GM18870 (cell line): ENCODE data around the gene MC4R.
"Not testable (repeated sequence)": the region's sequence is repeated elsewhere in the genome, so short reads cannot be mapped to it uniquely, and the experiment has no call there.

Source experiments
- ATAC-seq: cut with Tn5 transposase; IDR thresholded peaks from one replicate; pipeline ENCODE4 v1.9.1; 2021; ENCODE audit warnings: moderate library complexity; ENCODE audit not compliant: unreplicated experiment

MC4R gene

GRCh38 chr18:60372596-60372995, at the start of gene MC4R:
TSS of gene MC4R (minus strand) at chr18:60372775. CDS start at chr18:60372349, 426 bp downstream.
- ATAC-seq: no peak

DNA sequence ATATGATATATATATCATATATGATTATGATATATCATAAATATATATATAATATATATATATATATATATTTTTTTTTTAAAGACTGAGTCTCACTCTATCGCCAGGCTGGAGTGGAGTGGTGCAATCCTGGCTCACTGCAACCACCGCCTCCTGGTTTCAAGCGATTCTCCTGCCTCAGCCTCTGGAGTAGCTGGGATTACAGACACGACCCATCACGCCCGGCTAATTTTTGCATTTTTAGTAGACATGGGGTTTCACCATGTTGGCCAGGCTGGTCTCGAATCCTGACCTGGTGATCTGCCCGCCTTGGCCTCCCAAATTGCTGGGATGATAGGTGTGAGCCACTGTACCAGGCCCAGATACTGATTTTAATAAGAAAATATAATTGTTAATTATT, 49.7 kb upstream of the MC4R start:
- not testable (repeated sequence) for ATAC-seq

- no peak for ATAC-seq
Measured at GRCh38 chr18:60421356-60422118, 49.0 kb upstream of the MC4R start.

DNA sequence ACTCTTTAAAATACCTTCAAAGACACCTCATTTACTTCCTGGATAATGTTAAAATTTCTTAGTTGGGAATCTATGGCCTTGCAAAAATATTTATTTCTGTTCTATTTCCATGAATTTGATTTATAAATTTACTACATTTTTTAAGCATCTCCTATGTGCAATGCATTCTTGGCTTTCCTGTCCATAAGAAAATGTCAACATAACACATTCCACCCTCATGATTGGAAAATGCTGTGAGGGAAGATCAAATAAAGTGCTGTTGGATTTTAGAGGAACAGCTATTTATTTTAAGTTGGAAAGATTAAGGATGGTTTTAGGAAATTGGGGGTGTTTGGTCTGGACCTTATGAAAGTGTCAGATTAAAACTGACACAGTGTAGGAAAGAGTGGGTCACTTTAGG, 45.4 kb upstream of the MC4R start:
- no peak for ATAC-seq

DNA sequence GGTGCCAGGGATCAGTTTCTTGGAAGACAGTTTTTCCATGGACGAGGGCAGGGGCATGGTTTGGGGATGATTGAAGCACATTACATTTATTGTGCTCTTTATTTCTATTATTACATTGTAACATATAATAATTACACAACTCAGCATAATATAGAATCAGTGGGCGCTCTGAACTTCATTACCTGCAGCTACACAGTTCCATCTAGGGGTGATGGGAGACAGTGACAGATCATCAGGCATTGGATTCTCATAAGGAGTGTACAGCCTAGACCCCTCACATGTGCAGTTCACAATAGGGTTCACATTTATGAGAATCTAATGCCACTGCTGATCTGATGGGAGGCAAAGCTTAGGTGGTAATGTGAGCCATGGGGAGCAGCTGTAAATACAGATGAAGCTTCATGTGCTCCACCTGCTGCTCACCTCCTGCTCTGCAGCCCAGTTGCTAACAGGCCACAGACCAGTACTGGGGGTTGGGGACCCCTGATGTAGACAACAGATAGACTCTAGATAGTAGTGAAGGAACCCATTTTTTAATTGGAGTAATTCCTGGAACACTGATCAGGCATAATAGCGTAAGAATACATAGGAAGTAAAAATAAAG, 41.5 kb upstream of the MC4R start:
- ATAC-seq: no peak

DNA sequence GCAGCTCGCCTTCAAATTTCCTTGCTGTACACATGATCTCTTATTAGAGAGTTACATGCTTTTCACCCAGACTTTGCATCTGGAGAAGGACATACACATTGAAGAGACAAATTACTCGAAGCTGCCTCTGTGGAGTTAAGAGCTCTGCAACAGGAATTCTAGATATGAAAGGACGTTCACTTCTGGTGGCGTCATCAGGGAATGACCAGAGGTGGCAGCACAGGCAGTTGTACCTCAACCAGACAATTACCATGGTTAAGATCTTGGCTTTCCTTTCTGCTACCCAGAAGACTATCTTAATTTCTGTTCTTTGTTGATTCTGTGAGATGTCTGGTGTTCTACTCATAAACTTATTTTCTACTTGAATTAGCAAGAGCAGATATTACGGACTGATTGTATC, 39.1 kb upstream of the MC4R start:
- ATAC-seq: no peak

DNA sequence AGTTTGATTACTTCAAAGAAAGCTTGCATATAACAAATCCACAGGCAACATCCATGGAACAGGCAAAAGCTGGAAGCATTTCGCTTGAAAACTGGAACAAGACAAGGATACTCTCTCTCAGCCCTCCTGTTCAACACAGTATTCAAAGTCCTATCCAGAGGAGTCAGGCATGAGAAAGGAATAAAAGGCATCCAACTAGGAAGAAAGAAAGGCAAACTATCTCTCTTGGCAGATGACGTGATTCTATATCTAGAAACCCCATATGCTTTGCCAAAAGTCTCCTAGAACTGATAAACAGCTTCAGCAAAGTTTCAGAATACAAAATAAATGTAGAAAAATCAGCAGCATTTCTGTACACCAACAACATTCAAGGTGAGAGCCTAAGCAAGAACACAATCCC, 34.1 kb upstream of the MC4R start:
- no peak for ATAC-seq

DNA sequence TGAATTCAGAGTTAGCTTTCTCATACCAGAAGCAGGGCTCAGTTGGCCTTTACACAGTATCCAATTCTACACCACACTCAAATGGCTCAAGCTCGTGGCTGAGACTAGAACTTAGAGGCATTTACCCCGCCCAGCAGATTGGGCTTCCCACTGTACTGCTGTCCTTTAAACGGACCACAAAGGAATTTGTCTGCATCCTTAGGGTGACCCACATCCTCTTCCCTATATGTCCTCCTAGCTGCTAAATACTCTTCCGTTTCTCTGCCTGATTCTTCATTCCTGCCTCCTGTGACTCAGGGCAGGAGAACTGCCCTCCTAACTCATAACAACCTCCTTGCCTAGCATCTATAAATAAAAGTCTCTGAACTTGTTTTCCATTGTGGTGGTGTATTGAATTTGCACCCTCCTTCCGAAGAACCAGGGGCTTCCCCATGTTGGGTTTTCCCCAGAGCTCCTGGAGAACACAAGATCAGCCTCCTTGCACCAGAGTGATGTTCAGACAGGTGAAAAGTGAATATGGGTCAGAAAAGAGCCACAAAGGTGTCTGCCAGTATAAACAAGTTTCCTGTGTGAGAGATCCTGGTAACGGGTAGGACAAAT, 32.0 kb upstream of the MC4R start:
- ATAC-seq: no peak

GRCh38 chr18:60401346-60401745, 28.8 kb upstream of the MC4R start:
- no peak for ATAC-seq

DNA sequence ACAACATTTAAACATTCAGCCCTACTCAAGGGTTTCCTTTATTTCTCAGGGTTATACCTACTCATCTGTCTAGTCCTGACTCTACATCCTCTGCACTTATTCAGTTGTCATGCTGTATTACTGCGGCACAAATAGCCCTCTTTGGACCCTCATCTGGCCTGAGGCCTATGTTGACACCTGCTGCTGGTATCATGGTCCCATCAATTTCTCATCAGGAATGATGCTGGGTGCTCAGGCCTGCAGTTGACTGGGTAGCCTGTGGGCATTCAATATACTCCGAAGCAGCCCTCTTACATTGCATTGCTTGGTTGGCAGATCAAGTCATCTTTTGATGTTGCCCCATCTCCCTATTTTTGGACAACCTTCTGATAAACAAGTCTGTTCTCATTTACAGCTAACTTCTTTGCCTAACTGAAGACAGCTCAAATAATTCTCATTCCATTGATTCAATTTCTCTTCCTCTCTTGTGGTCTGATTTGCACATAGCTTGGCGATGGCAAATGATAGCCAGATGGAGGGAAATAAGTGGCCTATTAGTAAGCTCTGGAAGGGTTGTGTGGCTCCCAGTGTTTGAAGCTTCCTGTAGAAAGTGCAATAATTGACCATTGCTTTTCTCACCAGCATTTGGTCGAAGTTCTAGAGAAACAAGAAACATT, 19.1 kb upstream of the MC4R start:
- ATAC-seq: no peak

GRCh38 chr18:60389314-60389713, 16.7 kb upstream of the MC4R start:
- no peak for ATAC-seq

GRCh38 chr18:60385693-60386092, 13.1 kb upstream of the MC4R start:
- no peak for ATAC-seq

- no peak for ATAC-seq
Measured at GRCh38 chr18:60383893-60384292, 11.3 kb upstream of the MC4R start.

- ATAC-seq: no peak
Measured at GRCh38 chr18:60377778-60378469, 5.3 kb upstream of the MC4R start.

- no peak for ATAC-seq
Measured at GRCh38 chr18:60372132-60372531, 443 bp downstream of the MC4R start.

- ATAC-seq: no peak
Measured at GRCh38 chr18:60358516-60358915, 14.1 kb downstream of the MC4R start.

GRCh38 chr18:60350941-60351340, 21.6 kb downstream of the MC4R start:
- no peak for ATAC-seq

GRCh38 chr18:60350150-60350549, 22.4 kb downstream of the MC4R start:
- ATAC-seq: no peak

GRCh38 chr18:60347526-60348045, 25.0 kb downstream of the MC4R start:
- no peak for ATAC-seq

GRCh38 chr18:60339018-60339417, 33.6 kb downstream of the MC4R start:
- no peak for ATAC-seq

GRCh38 chr18:60331890-60332289, 40.7 kb downstream of the MC4R start:
- no peak for ATAC-seq
